ENCODE data around the gene LUZP1.
A peak's percentile ranks its signal among the peaks of the same experiment; 100 is the strongest.

Gene LUZP1

DNA sequence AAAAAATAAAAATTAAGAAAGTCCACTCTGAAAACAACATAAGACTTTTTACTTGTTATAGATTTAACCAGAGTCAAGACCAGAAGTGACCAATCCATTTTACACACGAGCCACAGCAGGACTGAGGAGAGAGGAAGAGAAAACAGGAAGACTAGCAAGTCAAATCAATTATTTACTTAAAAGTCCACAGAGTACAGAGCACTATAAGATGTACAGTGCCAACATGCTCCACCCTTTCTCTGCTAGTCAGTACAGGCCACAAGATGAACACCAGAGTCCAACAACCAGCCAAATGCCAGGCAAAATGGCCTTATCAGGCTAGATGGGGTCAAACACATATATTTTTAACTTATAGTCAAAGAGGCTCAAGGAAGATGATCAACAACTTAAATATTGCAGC, 19.5 kb downstream of the LUZP1 start:
- no peaks in the 10 kb centered on the region for H3K27me3 Mint-ChIP-seq
- peaks cover 8% of the 10 kb centered on the region for H3K36me3 Mint-ChIP-seq
- H3K4me1 Mint-ChIP-seq (ENCODE audit: low read depth), result peaks cover 34% of the 10 kb centered on the region
- peak overlapping the region; percentile 74 for H3K27ac Mint-ChIP-seq
- H3K4me3 Mint-ChIP-seq, result no peak overlapping the region
- no peaks in the 10 kb centered on the region for H3K9me3 Mint-ChIP-seq (ENCODE audit: low read depth)

DNA sequence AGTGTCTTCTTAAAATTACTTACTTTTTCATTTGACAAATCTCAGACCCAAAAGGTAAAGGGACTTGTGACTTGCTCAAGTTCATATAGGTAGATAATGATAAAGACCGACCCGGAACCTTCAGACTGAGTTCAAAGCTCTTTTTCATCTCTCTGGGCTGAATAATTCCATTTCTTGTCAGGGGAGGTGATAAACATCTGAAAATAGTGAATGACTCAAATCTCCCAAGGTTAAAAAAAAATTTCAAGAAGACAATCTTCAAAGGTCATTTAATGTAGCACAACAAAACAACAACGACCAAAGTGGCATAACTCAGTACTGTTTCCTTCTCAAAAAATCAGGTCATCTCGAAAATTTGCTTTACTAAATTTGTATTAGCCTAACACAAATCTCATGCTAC, 20.6 kb downstream of the LUZP1 start:
- peaks cover 6% of the 10 kb centered on the region for H3K36me3 Mint-ChIP-seq

DNA sequence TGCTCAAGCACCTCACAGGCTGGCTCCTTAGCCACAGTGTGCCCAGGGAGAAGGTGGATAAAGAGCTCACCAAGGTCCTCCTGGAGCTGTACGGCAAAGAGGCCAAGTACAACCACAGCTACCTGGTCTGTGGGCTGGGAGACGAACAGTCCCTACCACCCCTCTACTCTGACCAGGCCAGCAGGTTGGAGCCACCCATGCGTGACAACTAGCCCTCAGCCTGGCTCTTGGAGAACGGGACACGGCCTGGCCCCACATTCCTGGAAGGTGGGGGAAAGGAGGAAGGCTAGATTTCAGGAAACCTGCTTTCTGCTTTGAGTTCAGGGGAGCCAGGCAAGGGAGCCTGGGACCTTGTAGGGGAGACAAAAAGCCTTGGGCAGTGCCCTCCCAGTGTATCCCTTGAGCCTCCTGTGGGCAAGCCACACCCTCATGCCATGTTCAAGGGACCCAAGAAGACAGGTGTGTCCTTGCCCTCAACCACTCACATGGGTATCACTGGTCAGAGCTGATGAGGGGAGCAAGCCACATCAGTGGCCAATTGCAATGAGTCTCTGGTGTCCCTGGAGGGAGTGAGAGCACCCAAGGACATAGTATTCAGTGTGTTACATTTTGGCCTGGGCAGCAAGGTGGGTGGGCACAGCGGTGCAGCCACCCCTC, 27.6 kb downstream of the LUZP1 start:
- Mint-ChIP-seq H3K4me3 (no peak overlapping the region), H3K36me3 (peaks cover 4% of the 10 kb centered on the region), H3K4me1 (ENCODE audit: low read depth) (peaks cover 8% of the 10 kb centered on the region), H3K27me3 (no peaks in the 10 kb centered on the region), H3K9me3 (ENCODE audit: low read depth) (no peaks in the 10 kb centered on the region), H3K27ac (no peak overlapping the region)

More for the DNA sequence above, 20.6 kb downstream of the LUZP1 start:
- Mint-ChIP-seq H3K4me3 (peak overlapping the region; percentile 73), H3K27me3 (no peaks in the 10 kb centered on the region), H3K4me1 (ENCODE audit: low read depth) (peaks cover 32% of the 10 kb centered on the region), H3K27ac (peak overlapping the region; percentile 95), H3K9me3 (ENCODE audit: low read depth) (no peaks in the 10 kb centered on the region)

DNA sequence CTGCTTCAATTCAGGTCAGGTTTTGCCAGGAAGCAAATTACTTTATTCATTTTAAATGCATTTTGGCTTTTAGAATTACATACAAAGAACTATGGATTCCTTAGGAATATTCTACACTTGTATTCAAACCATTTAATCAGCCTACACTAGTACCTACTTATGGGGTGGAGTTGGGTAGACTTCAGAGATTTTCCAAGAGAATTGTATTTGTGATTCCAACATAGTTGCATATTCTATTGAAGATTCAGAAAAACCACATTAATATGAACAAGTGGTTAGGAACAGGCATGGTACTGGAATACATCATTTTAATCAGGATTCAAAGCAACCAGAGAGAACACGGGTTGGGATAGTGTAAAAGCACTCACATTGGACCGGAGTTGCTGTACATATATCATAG, 33.4 kb downstream of the LUZP1 start:
- no peaks in the 10 kb centered on the region for H3K9me3 Mint-ChIP-seq (ENCODE audit: low read depth)
- H3K27me3 Mint-ChIP-seq, result no peaks in the 10 kb centered on the region
- peaks cover 13% of the 10 kb centered on the region for H3K36me3 Mint-ChIP-seq

DNA sequence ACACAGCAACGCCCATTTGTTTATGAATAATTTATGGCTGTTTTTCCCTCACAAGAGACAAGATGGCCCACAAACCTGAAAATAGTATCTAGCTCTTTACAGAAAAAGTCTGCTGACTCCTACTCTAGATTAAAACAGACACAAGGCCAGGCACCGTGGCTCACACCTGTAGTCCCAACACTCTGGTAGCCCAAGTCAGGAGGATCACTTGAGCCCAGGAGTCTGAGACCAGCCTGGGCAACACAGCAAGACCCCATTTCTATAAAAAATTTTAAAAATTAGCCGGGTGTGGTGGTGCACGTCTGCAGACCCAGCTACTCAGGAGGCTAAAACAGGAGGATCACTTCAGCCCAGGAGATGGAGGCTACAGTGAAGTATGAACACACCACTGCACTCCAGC, 34.6 kb downstream of the LUZP1 start:
- no peaks in the 10 kb centered on the region for H3K9me3 Mint-ChIP-seq (ENCODE audit: low read depth)
- no peaks in the 10 kb centered on the region for H3K27me3 Mint-ChIP-seq
- H3K4me1 Mint-ChIP-seq (ENCODE audit: low read depth), result peaks cover 16% of the 10 kb centered on the region
- H3K36me3 Mint-ChIP-seq, result peaks cover 15% of the 10 kb centered on the region
- no peak overlapping the region for H3K4me3 Mint-ChIP-seq
- H3K27ac Mint-ChIP-seq, result no peak overlapping the region

More for the DNA sequence above, 33.4 kb downstream of the LUZP1 start:
- H3K27ac Mint-ChIP-seq, result no peak overlapping the region
- peaks cover 16% of the 10 kb centered on the region for H3K4me1 Mint-ChIP-seq (ENCODE audit: low read depth)
- no peak overlapping the region for H3K4me3 Mint-ChIP-seq

DNA sequence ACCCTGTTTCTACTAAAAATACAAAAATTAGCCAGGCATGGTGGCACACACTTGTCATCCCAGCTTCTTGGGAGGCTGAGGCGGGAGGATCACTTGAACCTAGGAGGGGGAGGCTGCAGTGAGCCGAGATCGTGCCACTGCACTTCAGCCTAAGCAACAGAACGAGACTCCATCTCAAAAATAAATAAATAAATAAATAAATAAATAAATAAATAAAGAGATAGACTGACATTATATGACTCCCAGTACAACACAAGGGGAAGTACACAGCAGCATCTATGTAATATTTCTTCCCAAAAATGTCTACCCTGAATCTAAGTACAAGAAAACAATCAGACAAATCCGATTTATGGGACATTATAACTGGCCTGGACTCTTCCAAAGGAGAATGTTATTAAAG, 35.1 kb downstream of the LUZP1 start:
- Mint-ChIP-seq H3K27ac (no peak overlapping the region), H3K27me3 (no peaks in the 10 kb centered on the region), H3K36me3 (peaks cover 15% of the 10 kb centered on the region), H3K9me3 (ENCODE audit: low read depth) (no peaks in the 10 kb centered on the region), H3K4me1 (ENCODE audit: low read depth) (peaks cover 16% of the 10 kb centered on the region), H3K4me3 (no peak overlapping the region)

DNA sequence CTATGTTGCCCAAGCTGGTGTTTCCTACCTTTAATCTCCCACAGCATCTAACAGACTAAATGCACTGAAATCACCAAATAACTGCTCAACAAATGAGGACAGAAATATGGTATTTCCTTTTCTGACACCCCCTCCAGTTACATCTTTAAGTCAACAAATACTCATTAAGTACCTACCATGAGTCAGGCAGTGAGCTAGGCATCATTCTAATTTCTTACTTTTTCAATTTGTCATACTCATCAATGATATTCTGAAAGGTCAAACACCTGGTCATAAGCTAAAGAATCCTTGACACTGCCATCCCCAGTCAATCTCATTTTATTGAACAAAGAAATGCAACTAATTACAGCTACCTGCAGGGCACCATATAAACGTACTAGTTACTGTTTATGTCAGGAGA, 36.6 kb downstream of the LUZP1 start:
- no peaks in the 10 kb centered on the region for H3K27me3 Mint-ChIP-seq
- no peak overlapping the region for H3K4me3 Mint-ChIP-seq
- peaks cover 15% of the 10 kb centered on the region for H3K4me1 Mint-ChIP-seq (ENCODE audit: low read depth)
- peaks cover 14% of the 10 kb centered on the region for H3K36me3 Mint-ChIP-seq
- H3K9me3 Mint-ChIP-seq (ENCODE audit: low read depth), result no peaks in the 10 kb centered on the region
- H3K27ac Mint-ChIP-seq, result no peak overlapping the region

DNA sequence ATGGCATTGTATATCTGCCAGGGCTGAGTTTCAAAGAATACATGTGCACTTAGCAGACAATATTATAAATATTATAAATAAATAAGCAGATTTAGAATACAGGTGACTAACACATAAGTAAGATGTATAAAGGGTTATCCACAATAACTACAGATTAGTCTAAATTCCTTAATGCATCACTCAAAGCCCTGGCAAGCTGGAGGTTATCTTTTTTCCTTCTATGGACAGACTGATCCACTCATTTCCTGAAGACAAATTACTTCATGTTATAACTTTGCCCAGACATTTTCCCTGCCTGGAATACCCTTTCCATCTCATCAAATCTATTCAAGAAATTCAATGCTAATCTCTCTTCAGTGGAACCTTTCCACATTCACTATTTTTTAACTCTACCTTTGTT, 38.8 kb downstream of the LUZP1 start:
- Mint-ChIP-seq H3K9me3 (ENCODE audit: low read depth) (no peaks in the 10 kb centered on the region), H3K27me3 (no peaks in the 10 kb centered on the region), H3K4me1 (ENCODE audit: low read depth) (peaks cover 20% of the 10 kb centered on the region), H3K36me3 (peaks cover 13% of the 10 kb centered on the region), H3K4me3 (no peak overlapping the region), H3K27ac (no peak overlapping the region)

DNA sequence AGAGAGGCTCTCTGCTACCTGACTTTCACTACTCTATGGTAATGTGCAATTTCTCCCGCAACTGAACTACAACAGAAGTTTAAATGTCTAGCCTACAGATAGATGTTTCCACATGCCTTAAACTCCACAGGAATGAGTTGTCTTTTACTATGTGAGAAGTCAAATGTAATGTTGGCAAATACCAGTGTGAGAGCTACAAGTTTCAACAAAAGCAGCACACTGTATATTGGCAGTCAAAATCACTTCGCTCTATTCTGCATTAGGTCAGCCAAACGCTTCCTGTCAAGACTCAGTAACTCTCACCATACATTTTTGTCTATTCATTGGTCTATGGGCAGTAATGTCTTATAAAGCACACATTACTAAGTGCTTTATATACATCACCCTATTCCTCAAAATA, 41.9 kb downstream of the LUZP1 start:
- H3K4me1 Mint-ChIP-seq (ENCODE audit: low read depth), result peaks cover 36% of the 10 kb centered on the region
- H3K36me3 Mint-ChIP-seq, result peaks cover 9% of the 10 kb centered on the region
- no peak overlapping the region for H3K27ac Mint-ChIP-seq
- H3K9me3 Mint-ChIP-seq (ENCODE audit: low read depth), result no peaks in the 10 kb centered on the region
- no peaks in the 10 kb centered on the region for H3K27me3 Mint-ChIP-seq
- H3K4me3 Mint-ChIP-seq, result no peak overlapping the region

DNA sequence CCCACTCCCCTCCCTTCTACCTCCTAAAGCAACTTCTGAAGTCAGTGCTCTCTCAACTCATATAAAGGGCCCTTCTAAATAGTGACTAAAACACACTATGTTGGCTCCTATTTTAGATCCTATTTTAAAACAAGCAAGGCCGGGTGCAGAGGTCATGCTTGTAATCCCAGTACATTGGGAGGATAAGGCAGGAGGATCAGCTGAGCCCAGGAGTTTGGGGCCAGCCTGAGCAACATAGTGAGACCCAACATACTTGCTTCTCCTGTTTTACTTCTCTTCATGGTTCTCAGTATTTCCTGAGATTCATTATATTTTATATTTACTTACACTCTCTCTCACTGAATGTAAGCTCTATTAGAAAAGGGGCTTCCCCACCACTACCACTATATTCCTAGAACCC, 42.5 kb downstream of the LUZP1 start:
- Mint-ChIP-seq H3K4me3 (no peak overlapping the region), H3K27ac (peak overlapping the region; percentile 19), H3K27me3 (no peaks in the 10 kb centered on the region), H3K36me3 (peaks cover 8% of the 10 kb centered on the region), H3K9me3 (ENCODE audit: low read depth) (no peaks in the 10 kb centered on the region), H3K4me1 (ENCODE audit: low read depth) (peaks cover 35% of the 10 kb centered on the region)

DNA sequence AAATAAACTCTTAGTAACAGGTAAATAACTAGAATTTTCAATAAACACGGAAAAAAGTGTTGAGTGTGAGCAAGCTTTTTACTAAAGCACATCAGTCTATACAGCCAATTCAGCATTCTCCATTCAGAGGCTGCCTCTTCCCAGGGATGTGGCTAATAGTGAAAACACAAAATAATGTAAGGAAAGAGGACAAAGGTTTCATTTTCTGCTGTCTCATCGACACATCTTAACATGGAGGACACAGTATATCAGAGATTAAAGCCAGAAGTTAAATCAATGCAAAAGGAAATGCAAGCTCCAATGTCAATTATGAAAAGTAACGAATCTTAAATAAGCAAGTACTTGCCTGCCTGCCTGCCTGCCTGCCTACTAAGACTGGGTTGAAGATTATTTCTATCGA, 43.2 kb downstream of the LUZP1 start:
- Mint-ChIP-seq H3K4me1 (ENCODE audit: low read depth) (peaks cover 34% of the 10 kb centered on the region), H3K4me3 (no peak overlapping the region), H3K9me3 (ENCODE audit: low read depth) (no peaks in the 10 kb centered on the region), H3K27ac (no peak overlapping the region), H3K27me3 (no peaks in the 10 kb centered on the region), H3K36me3 (peaks cover 6% of the 10 kb centered on the region)

DNA sequence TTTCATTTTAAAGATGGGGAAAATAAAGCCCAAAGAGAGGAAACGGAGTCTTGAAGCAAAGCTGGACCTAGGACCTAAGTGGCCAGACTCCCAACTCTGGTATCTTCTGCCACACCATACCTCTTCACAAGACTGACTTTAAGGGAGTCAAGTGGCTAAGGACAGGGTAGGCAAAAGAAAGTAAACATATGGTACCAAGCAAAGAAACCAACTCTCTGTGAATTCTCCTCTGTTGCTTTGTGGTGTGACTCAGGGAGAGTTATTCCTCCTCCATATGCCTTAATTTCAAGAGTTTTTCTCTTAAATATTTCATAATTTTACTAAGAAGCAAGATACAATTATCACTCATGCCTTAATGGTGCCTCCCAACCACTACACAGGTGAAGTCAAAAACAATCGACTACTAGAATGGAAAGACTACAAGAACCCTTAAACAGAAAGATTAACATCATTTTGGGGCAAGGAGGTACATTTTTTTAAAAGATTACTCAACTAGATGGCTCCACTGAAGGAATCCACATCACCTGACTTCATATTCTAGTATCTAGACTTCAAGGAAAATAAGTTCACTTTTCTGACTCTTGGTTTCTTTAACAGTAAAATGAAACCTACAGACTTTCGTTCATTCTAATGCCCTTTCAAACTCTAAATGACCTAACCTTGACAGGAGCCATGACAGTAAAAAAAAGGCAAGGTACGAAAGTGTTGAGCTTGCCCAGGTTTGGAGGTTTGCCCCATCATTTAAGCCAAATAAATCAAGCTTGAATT, 44.2 kb downstream of the LUZP1 start:
- Mint-ChIP-seq H3K36me3 (peaks cover 4% of the 10 kb centered on the region), H3K9me3 (ENCODE audit: low read depth) (no peaks in the 10 kb centered on the region), H3K4me3 (no peak overlapping the region), H3K27me3 (no peaks in the 10 kb centered on the region), H3K27ac (no peak overlapping the region), H3K4me1 (ENCODE audit: low read depth) (peaks cover 42% of the 10 kb centered on the region)

DNA sequence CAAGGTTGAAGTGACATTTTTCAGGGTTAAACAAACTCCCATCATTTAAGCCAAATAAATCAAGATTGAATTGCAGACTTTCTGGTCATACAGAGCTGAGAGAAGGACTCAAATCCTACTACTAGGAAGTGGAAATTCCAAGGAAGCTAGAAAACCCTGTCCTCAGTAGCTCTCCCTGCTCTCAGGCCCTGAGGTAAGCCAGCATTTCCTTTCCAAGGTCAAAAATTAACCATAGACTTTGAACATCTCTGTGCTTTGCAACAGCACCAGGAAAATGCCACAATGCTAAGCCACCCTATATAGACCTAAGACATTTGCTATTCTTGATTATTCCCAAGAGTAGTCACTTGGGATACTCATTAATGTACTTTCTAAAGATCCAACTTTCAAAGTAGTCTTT, 45.1 kb downstream of the LUZP1 start:
- Mint-ChIP-seq H3K9me3 (ENCODE audit: low read depth) (no peaks in the 10 kb centered on the region), H3K36me3 (peaks cover 4% of the 10 kb centered on the region), H3K27ac (no peak overlapping the region), H3K4me1 (ENCODE audit: low read depth) (peaks cover 51% of the 10 kb centered on the region), H3K4me3 (no peak overlapping the region), H3K27me3 (no peaks in the 10 kb centered on the region)

DNA sequence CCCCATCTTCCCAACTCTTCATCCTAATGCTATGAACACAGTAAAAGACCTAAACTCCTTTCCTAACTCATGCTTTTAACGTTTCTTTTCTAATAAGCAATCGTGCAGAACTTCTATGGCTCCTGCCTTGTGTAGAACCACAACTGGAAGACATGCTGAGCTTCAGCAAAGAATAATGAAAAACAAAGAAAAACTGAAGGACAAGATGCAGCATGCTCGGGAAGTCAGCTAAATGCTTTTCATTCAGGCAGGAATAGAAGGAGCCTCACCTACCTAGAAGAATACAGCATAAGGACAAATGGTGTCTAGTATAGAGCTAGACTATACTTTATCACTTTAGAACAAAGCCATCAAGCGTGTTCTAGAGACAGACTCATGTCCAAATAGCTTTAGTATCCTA, 45.9 kb downstream of the LUZP1 start:
- Mint-ChIP-seq H3K27ac (no peak overlapping the region), H3K36me3 (peaks cover 4% of the 10 kb centered on the region), H3K27me3 (no peaks in the 10 kb centered on the region), H3K9me3 (ENCODE audit: low read depth) (no peaks in the 10 kb centered on the region), H3K4me1 (ENCODE audit: low read depth) (peaks cover 54% of the 10 kb centered on the region), H3K4me3 (no peak overlapping the region)

DNA sequence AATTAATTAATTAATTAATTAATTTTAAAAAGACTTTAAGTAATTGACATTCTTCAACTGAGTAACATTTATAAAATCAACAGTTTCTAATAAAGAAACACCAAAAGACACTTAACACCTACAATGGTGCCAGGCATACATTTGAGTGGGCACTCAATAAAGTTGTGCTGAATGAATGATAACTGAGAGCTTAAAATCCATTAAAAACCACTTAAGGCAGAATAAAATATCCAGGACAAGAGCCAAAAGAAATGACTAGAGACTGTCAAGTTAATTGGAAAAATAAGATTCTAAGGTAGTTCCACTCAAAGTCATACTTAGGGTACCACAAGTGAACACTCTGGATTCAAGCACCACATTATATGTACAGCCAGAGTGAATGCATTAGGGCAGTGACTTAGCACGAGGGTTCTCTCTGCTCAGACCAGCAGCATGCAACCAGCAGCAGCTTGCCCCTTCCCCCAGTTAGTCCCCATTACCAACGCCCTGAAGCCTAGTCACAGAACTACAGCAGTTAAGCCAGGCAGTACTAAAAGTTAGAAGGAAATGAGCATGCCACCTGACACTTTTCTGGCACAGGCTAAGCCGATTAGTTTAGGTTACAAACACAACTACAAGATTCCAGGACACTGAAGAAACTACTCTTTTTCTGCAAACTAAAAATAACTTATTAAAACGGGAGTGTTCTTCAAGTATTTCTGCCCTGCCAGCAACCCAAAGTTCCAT, 46.5 kb downstream of the LUZP1 start:
- Mint-ChIP-seq H3K9me3 (ENCODE audit: low read depth) (no peaks in the 10 kb centered on the region), H3K36me3 (peaks cover 4% of the 10 kb centered on the region), H3K27ac (no peak overlapping the region), H3K4me1 (ENCODE audit: low read depth) (peaks cover 56% of the 10 kb centered on the region), H3K27me3 (no peaks in the 10 kb centered on the region), H3K4me3 (no peak overlapping the region)

Data from activated naive CD8-positive, alpha-beta T cell (primary cell).